ENCODE data around the gene CACNA1G.

GRCh38 chr17:50661348-50661747 lies 100.8 kb downstream of the CACNA1G start:
- TF ChIP-seq, protein P1, sequence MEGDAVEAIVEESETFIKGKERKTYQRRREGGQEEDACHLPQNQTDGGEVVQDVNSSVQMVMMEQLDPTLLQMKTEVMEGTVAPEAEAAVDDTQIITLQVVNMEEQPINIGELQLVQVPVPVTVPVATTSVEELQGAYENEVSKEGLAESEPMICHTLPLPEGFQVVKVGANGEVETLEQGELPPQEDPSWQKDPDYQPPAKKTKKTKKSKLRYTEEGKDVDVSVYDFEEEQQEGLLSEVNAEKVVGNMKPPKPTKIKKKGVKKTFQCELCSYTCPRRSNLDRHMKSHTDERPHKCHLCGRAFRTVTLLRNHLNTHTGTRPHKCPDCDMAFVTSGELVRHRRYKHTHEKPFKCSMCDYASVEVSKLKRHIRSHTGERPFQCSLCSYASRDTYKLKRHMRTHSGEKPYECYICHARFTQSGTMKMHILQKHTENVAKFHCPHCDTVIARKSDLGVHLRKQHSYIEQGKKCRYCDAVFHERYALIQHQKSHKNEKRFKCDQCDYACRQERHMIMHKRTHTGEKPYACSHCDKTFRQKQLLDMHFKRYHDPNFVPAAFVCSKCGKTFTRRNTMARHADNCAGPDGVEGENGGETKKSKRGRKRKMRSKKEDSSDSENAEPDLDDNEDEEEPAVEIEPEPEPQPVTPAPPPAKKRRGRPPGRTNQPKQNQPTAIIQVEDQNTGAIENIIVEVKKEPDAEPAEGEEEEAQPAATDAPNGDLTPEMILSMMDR (IDR thresholded peaks at IDR 0.05 in 8 of 11, conservative IDR thresholded peaks at IDR 0.05 in 3 of 11): no peak
- TF ChIP-seq POLR2A (IDR thresholded peaks at IDR 0.05): no peak

Data from spleen (tissue), 7 donors.